Sigmoid colon (tissue), 7 donors: Measurements from ENCODE around the gene MROH7. TPM values are rescaled to one million over a fixed set of nuclear protein-coding genes. Genes with fewer than 3 reads are reported as not detected.

Experiments used
- DNase-seq: peaks from one replicate; pipeline ENCODE4 v3.0.0-alpha.2; 2019
- H3K27ac ChIP-seq, 4 donors: fragments of 200-600 bp; sonication (generic); one replicate each; pipeline ENCODE4 v1.5.1; 2016 to 2019; ENCODE audit warnings: mild to moderate bottlenecking in 1 of 4
- H3K27me3 ChIP-seq, 3 donors: fragments of 200-600 bp; sonication (generic); one replicate each; pipeline ENCODE4 v1.5.1; 2019; ENCODE audit warnings: mild to moderate bottlenecking in 1 of 3
- H3K36me3 ChIP-seq, 4 donors: fragments of 200-600 bp; sonication (generic); one replicate each; pipeline ENCODE4 v1.5.1; 2016 to 2019
- H3K4me1 ChIP-seq, 4 donors: fragments of 200-600 bp; sonication (generic); one replicate each; pipeline ENCODE4 v1.5.1; 2017 to 2019
- H3K4me3 ChIP-seq, 4 donors: fragments of 200-600 bp; sonication (generic); one replicate each; pipeline ENCODE4 v1.5.1; 2017 to 2019; ENCODE audit warnings: mild to moderate bottlenecking in 2 of 4, moderate library complexity in 1 of 4
- H3K9me3 ChIP-seq, 4 donors: fragments of 200-600 bp in 3 of 4; sonication (generic) in 3 of 4; one replicate each; pipeline versions ENCODE4 v1.5.1 to v1.6.1; 2013 to 2019
- CTCF ChIP-seq, 4 experiments: fragments of 450-650 bp in 3 of 4; fragments of 200-600 bp in 1 of 4; IDR thresholded peaks; one replicate each; pipeline ENCODE4 v1.5.1; 2016 to 2019; ENCODE audit warnings: antibody characterized with exemption in 4 of 4, mild to moderate bottlenecking in 3 of 4, moderate library complexity in 2 of 4
- EP300 ChIP-seq, 4 donors: sonication (generic); formaldehyde crosslinking; IDR thresholded peaks; one replicate each; pipeline ENCODE4 v1.6.1; 2017; ENCODE audit warnings: antibody characterized with exemption in 4 of 4
- POLR2A ChIP-seq, 2 donors: fragments of 450-650 bp; IDR thresholded peaks; one replicate each; pipeline ENCODE4 v1.6.1; 2016; ENCODE audit warnings: antibody characterized with exemption in 2 of 2, mild to moderate bottlenecking in 2 of 2, moderate library complexity in 2 of 2
- POLR2AphosphoS5 ChIP-seq, 4 donors: sonication (generic); formaldehyde crosslinking; IDR thresholded peaks; one replicate each; pipeline ENCODE4 v1.6.1; 2017; ENCODE audit warnings: antibody characterized with exemption in 4 of 4
- WGBS, 2 donors: extraction: QIAGEN DNeasy Blood & Tissue Kit; methylation state at CpG; one replicate each; pipeline ENCODE4 v1.1.7; 2013; 5-methylcytosine and 5-hydroxymethylcytosine counted together
- intact Hi-C: fragments of 100-400 bp; cut with DNase I; formaldehyde crosslinking; loops from one replicate; pipeline ENCODE4 v1.15.1; 2023
- polyA plus RNA-seq, 3 donors: library from polyadenylated mRNA; stranded (reverse); fragments of 200-250 nt; gene quantifications; one replicate each; pipeline ENCODE4 v1.2.3, GENCODE V29; 2013
- total RNA-seq, 4 donors: library from RNA; depleted of rRNA; stranded (reverse); fragments of >200 nt; gene quantifications; one replicate each; pipeline ENCODE4 v1.1.0, GENCODE V29; 2016
- donor health status: healthy with polysubstance abuse.
- donor health status: Bipolar disorder and iron deficiency.
- donor health status: healthy.

Gene MROH7
- total and polyA plus RNA-seq, 7 donors, result 0.69 to 23.0 (median 11.2) TPM

- Histone ChIP-seq H3K27ac (no peak overlapping the region), H3K4me3 (no peak overlapping the region), H3K27me3 (no peaks in the 10 kb centered on the region), H3K4me1 (no peaks in the 10 kb centered on the region), H3K36me3 (peaks cover 0 to 10% (median 0%) of the 10 kb centered on the region in 4 donors), H3K9me3 (no peaks in the 10 kb centered on the region)
- TF ChIP-seq POLR2AphosphoS5 (IDR thresholded peaks at IDR 0.05), result no peak
- TF ChIP-seq EP300 (IDR thresholded peaks at IDR 0.05), result no peak
- no peak for TF ChIP-seq CTCF (IDR thresholded peaks at IDR 0.05)
- no peak for TF ChIP-seq POLR2A (IDR thresholded peaks at IDR 0.05)
- intact Hi-C loops, result no loop called here
- 88 to 91% methylated on average over 6 of the region's 6 CpGs for WGBS, 2 donors
- DNase-seq, result no peak
These were observed 24.7 kb downstream of the MROH7 start for GRCh38 chr1:54666333-54666732.

- H3K27me3 ChIP-seq, result no peaks in the 10 kb centered on the region
- no peak overlapping the region for H3K4me3 ChIP-seq
- H3K4me1 ChIP-seq, result no peaks in the 10 kb centered on the region
- no peak for DNase-seq
- 85 to 91% methylated on average over 2 of the region's 2 CpGs for WGBS, 2 donors
- intact Hi-C loops, result no loop called here
- H3K27ac ChIP-seq, result no peak overlapping the region
- H3K9me3 ChIP-seq, result no peaks in the 10 kb centered on the region
- no peak for TF ChIP-seq CTCF (IDR thresholded peaks at IDR 0.05)
- no peak for TF ChIP-seq EP300 (IDR thresholded peaks at IDR 0.05)
- TF ChIP-seq POLR2A (IDR thresholded peaks at IDR 0.05), result no peak
- TF ChIP-seq POLR2AphosphoS5 (IDR thresholded peaks at IDR 0.05), result no peak
- peaks cover 0 to 10% (median 0%) of the 10 kb centered on the region in 4 donors for H3K36me3 ChIP-seq
These were observed 26.2 kb downstream of the MROH7 start for GRCh38 chr1:54667797-54668196.

- WGBS, 2 donors, result 87 to 92% methylated on average over 2 of the region's 2 CpGs
- Histone ChIP-seq H3K4me3 (no peak overlapping the region), H3K27me3 (no peaks in the 10 kb centered on the region), H3K4me1 (no peaks in the 10 kb centered on the region), H3K9me3 (no peaks in the 10 kb centered on the region), H3K27ac (no peak overlapping the region), H3K36me3 (peaks cover 0 to 12% (median 0%) of the 10 kb centered on the region in 4 donors)
- no peak for TF ChIP-seq POLR2A (IDR thresholded peaks at IDR 0.05)
- DNase-seq, result no peak
- intact Hi-C loops, result no loop called here
These were observed 27.0 kb downstream of the MROH7 start for GRCh38 chr1:54668567-54668966.

- Histone ChIP-seq H3K36me3 (peaks cover 0 to 11% (median 0%) of the 10 kb centered on the region in 4 donors), H3K9me3 (no peaks in the 10 kb centered on the region), H3K4me1 (no peaks in the 10 kb centered on the region), H3K27me3 (no peaks in the 10 kb centered on the region), H3K27ac (no peak overlapping the region), H3K4me3 (no peak overlapping the region)
- 58 to 70% methylated on average over 6 of the region's 6 CpGs for WGBS, 2 donors
- intact Hi-C loops, result loop anchor here (5.0 kb wide), 1 partner anchor 140 kb away; no protein-coding TSS in a partner anchor
- peak; percentile 17 to 83 (median 67) for TF ChIP-seq CTCF (IDR thresholded peaks at IDR 0.05)
- TF ChIP-seq POLR2AphosphoS5 (IDR thresholded peaks at IDR 0.05), result no peak
- TF ChIP-seq POLR2A (IDR thresholded peaks at IDR 0.05), result no peak
- TF ChIP-seq EP300 (IDR thresholded peaks at IDR 0.05), result no peak
- DNase-seq, result no peak
These were observed 30.5 kb downstream of the MROH7 start for GRCh38 chr1:54671985-54672608.

- WGBS, 2 donors, result 85 to 89% methylated on average over 17 of the region's 17 CpGs
- no peak for TF ChIP-seq POLR2A (IDR thresholded peaks at IDR 0.05)
- TF ChIP-seq CTCF (IDR thresholded peaks at IDR 0.05), result no peak
- TF ChIP-seq EP300 (IDR thresholded peaks at IDR 0.05), result no peak
- no peak for TF ChIP-seq POLR2AphosphoS5 (IDR thresholded peaks at IDR 0.05)
- Histone ChIP-seq H3K9me3 (no peaks in the 10 kb centered on the region), H3K4me3 (no peak overlapping the region), H3K36me3 (peaks cover 0 to 5% (median 0%) of the 10 kb centered on the region in 4 donors), H3K27me3 (no peaks in the 10 kb centered on the region), H3K27ac (no peak overlapping the region), H3K4me1 (peaks cover 0 to 7% (median 3%) of the 10 kb centered on the region in 4 donors)
- no peak for DNase-seq
- intact Hi-C loops, result no loop called here
These were observed 37.4 kb downstream of the MROH7 start for GRCh38 chr1:54678776-54679643.
